ENCODE results near the gene SVEP1. TPM values are rescaled to one million over a fixed set of nuclear protein-coding genes. Genes with fewer than 3 reads are reported as not detected.

The SVEP1 gene
- total RNA-seq, 1 donor from 2014 or later = 1.3 TPM

GRCh38 chr9:110452227-110452801 is 127.2 kb downstream of the SVEP1 start:
- peak; percentile 29 for DNase-seq (ENCODE audit: low read depth)
- no peaks in the 10 kb centered on the region for H3K36me3 ChIP-seq (ENCODE audit: control insufficient read depth, insufficient read depth, low read length)
- TF ChIP-seq CTCF (IDR thresholded peaks at IDR 0.05; ENCODE audit: insufficient read depth, low read length, severe bottlenecking) = no peak
- no peak overlapping the region for H3K4me3 ChIP-seq (ENCODE audit: low read depth, low read length)
- no peaks in the 10 kb centered on the region for H3K27me3 ChIP-seq (ENCODE audit: control insufficient read depth, insufficient read depth, low read length)
- FAIRE-seq = no peak

GRCh38 chr9:110451726-110452125 is 127.8 kb downstream of the SVEP1 start:
- no peaks in the 10 kb centered on the region for H3K36me3 ChIP-seq (ENCODE audit: control insufficient read depth, insufficient read depth, low read length)
- DNase-seq (ENCODE audit: low read depth) = no peak
- H3K27me3 ChIP-seq (ENCODE audit: control insufficient read depth, insufficient read depth, low read length) = no peaks in the 10 kb centered on the region
- no peak for FAIRE-seq
- no peak overlapping the region for H3K4me3 ChIP-seq (ENCODE audit: low read depth, low read length)
- TF ChIP-seq CTCF (IDR thresholded peaks at IDR 0.05; ENCODE audit: insufficient read depth, low read length, severe bottlenecking) = no peak

- H3K4me3 ChIP-seq (ENCODE audit: low read depth, low read length) = no peak overlapping the region
- FAIRE-seq (no peak), DNase-seq (ENCODE audit: low read depth) (no peak)
- no peak for TF ChIP-seq CTCF (IDR thresholded peaks at IDR 0.05; ENCODE audit: insufficient read depth, low read length, severe bottlenecking)
- H3K36me3 ChIP-seq (ENCODE audit: control insufficient read depth, insufficient read depth, low read length) = no peaks in the 10 kb centered on the region
- H3K27me3 ChIP-seq (ENCODE audit: control insufficient read depth, insufficient read depth, low read length) = no peaks in the 10 kb centered on the region
These were observed 132.1 kb downstream of the SVEP1 start for GRCh38 chr9:110447476-110447875.

GRCh38 chr9:110446171-110446570 is 133.4 kb downstream of the SVEP1 start:
- Histone ChIP-seq H3K4me3 (ENCODE audit: low read depth, low read length) (no peak overlapping the region), H3K27me3 (ENCODE audit: control insufficient read depth, insufficient read depth, low read length) (no peaks in the 10 kb centered on the region), H3K36me3 (ENCODE audit: control insufficient read depth, insufficient read depth, low read length) (no peaks in the 10 kb centered on the region)
- DNase-seq (ENCODE audit: low read depth) (no peak), FAIRE-seq (no peak)
- no peak for TF ChIP-seq CTCF (IDR thresholded peaks at IDR 0.05; ENCODE audit: insufficient read depth, low read length, severe bottlenecking)

- Histone ChIP-seq H3K4me3 (ENCODE audit: low read depth, low read length) (no peak overlapping the region), H3K36me3 (ENCODE audit: control insufficient read depth, insufficient read depth, low read length) (no peaks in the 10 kb centered on the region), H3K27me3 (ENCODE audit: control insufficient read depth, insufficient read depth, low read length) (no peaks in the 10 kb centered on the region)
- TF ChIP-seq CTCF (IDR thresholded peaks at IDR 0.05; ENCODE audit: insufficient read depth, low read length, severe bottlenecking) = no peak
- no peak for FAIRE-seq
- DNase-seq (ENCODE audit: low read depth) = no peak
These were observed 134.6 kb downstream of the SVEP1 start for GRCh38 chr9:110444911-110445310.

GRCh38 chr9:110443866-110444220 is 135.7 kb downstream of the SVEP1 start:
- Histone ChIP-seq H3K27me3 (ENCODE audit: control insufficient read depth, insufficient read depth, low read length) (no peaks in the 10 kb centered on the region), H3K4me3 (ENCODE audit: low read depth, low read length) (no peak overlapping the region), H3K36me3 (ENCODE audit: control insufficient read depth, insufficient read depth, low read length) (no peaks in the 10 kb centered on the region)
- no peak for TF ChIP-seq CTCF (IDR thresholded peaks at IDR 0.05; ENCODE audit: insufficient read depth, low read length, severe bottlenecking)
- FAIRE-seq = no peak
- peak; percentile 20 for DNase-seq (ENCODE audit: low read depth)

All from bronchial epithelial cell (primary cell).